Measurements from ENCODE around the gene SMARCC1.
"Not testable (repeated sequence)": the region's sequence is repeated elsewhere in the genome, so short reads cannot be mapped to it uniquely, and the experiment has no call there.

SMARCC1 gene

DNA sequence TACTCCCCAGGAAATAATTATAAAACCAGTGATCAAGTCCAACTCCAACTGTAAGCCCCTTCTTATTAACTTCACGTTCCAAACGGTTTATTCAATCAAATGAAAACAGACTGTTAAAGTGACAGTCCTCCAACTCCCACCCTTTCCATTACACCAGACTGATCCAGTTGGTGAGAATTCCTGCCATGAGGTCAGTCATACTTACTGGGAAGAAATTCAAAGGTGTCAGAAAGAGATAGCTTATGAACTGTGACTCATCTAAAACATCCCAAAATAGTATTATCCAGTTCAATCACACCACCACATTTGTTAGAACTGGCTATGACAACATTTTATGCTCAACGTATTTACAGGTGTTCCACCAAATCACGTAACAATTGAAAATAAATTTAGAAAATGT, 19.5 kb downstream of the SMARCC1 start:
- no peak for DNase-seq

DNA sequence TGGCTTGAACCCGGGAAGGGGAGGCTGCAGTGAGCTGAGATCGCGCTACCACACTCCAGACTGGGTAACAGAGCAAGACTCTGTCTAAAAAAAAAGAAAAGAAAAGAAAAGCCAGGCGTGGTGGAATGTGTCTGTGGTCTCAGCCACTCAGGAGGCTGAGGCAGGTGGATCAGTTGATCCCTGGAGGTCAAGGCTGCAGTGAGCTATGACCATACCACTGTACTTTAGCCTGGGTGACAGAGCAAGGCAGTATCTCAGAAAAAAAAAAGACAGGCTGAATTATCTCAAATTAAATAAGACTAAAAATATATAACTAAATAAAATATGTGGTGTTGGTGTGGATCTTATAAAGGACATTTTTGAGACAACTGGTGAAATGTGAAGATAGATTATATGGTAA, 20.6 kb downstream of the SMARCC1 start:
- no peak for DNase-seq

DNA sequence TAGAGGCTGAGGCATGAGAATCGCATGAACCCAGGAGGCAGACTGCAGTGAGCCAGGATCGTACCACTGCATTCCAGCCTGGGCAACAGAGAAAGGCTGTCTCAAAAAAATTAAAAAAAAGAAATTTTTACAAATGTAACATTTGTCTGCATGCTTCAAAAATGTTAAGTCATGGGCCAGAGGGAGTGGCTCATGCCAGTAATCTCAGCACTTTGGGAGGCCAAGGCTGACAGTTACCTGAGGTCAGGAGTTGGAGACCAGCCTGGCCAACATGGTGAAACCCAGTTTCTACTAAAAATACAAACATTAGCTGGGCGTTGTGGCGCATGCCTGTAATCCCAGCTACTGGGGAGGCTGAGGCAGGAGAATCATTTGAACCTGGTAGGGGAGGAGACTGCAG, 21.5 kb downstream of the SMARCC1 start:
- DNase-seq = not testable (repeated sequence)

DNA sequence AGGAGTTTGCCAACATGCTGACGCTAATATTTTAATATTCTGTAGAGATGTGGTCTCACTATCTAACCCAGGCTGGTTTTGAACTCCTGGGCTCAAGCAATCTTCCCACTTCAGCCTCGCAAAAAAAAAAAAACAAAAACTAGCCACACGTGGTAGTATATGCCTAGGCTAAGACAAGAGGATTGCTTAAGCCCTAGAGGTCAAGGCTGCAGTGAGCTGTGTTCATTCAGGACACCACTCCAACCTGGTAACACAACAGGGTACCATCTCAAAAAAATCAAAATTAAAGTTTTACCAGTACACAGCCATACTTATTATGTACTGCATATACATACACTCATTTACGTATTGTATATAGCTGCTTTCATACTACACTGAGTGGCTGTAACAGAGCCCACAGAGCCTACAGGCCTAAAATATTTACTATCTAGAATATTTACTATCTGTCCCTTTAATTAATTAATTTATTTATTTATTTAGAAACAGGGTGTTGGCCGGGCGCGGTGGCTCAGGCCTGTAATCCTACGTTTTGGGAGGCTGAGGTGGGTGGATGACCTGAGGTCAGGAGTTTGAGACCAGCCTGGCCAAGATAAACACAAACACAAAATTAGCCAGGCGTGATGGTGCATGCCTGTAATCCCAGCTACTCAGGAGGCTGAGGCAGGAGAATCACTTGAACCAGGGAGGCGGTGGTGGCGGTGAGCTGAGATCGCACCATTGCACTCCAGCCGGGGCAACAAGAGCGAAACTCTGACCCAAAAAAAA, 23.2 kb downstream of the SMARCC1 start:
- DNase-seq = no peak

DNA sequence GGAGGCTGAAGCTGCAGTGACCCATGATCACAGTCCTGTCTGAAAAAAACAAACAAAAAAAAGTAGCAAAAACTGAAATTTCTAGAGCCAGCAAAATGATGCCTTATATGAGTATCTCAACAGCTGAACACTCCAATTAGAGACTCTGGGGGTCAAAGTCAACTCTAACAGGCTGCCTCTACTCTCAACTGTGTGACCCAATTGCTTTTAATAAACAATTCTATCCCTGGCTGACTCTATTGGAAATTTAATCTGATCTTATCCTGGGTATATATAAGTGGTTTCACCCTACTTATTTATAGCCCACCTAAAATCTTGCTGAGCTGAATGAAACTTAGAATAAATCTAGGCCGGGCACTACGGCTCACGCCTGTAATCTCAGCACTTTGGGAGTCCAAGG, 29.0 kb downstream of the SMARCC1 start:
- DNase-seq = no peak

DNA sequence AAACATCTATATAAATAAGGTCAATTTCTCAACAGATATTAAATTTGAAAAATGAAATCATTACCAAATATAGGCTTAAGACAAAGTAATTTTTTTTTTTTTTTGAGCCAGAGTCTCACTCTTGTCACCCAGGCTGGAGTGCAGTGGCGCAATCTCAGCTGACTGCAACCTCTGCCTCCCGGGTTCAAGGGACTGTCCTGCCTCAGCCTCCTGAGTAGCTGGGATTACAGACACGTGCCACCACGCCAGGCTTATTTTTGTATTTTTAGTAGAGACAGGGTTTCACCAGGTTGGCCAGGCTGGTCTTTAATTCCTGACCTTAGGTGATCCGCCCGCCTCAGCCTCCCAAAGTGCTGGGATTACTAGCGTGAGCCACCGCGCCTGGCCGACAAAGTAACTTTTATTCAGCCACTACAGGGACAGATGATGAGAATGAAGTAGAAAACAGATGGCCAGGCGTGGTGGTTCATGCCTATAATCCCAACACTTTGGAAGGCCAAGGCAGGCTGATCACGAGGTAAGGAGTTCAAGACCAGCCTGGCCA, 30.8 kb downstream of the SMARCC1 start:
- not testable (repeated sequence) for DNase-seq

DNA sequence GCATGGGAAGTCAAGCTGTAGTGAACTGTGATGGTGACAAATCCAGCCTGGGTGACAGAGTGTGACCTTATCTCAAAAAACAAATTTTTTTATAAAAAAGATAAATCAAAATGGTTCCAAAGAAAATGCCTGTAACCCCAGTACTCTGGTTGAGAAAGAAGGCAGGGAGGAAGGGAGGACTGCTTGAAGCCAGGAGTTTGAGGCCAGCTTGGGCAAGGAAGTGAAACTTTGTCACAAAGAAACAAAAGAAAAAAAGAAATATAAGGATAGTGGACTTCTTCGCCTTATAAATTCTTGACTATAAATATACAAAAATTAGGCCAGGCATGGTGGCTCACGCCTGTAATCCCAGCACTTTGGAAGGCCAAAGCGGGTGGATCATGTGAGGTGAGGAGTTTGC, 34.1 kb downstream of the SMARCC1 start:
- DNase-seq = no peak

DNA sequence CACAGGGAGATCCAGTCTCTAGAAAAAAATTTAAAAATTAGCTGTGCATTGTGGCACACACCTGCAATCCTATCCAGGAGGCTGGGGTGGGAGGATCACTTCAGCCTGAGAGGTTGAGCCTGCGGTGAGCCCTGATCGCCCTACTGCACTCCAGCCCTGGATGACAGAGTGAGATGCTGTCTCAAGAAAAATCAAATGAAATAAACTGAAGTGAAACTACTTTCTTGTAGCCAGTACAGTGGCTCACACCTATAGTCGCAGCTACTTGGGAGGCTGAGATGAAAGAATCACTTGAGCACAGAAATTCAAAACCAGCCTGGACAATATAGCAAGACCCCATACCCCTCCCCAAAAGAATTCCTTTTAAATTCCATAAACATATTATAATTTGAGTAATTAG, 35.4 kb downstream of the SMARCC1 start:
- no peak for DNase-seq

DNA sequence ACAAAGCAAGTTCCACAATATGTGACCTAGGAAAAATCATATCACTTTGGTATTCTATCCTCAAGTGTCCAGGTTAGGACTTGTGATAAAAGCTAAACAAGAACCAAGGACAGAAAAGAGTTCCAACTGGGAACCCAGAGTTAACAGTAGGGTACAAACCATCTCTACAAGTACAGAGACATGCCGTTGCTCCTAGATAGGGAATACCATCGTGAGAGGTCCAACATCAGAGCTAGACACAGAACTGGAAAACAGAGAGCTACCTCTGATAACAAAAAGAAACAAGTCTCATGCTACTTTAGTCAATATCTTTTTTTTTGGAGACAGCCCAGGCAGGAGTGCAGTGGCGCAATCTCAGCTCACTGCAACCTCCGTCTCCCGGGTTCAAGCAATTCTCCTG, 37.8 kb downstream of the SMARCC1 start:
- no peak for DNase-seq

DNA sequence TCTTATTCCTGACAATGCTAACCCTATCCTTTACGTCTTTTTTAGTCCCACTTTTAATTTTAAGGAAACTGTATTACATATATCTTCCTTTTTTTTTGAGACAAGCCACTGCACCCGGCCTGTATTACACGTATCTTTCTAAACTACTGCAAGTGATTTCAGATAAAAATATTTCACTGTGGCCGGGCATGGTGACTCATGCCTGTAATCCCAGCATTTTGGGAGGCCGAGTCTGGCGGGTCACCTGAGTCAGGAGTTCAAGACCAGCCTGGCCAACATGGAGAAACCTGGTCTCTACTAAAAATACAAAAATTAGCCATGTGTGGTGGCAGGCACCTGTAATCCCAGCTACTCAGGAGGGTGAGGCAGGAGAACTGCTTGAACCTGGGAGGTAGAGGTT, 38.3 kb downstream of the SMARCC1 start:
- DNase-seq = not testable (repeated sequence)

DNA sequence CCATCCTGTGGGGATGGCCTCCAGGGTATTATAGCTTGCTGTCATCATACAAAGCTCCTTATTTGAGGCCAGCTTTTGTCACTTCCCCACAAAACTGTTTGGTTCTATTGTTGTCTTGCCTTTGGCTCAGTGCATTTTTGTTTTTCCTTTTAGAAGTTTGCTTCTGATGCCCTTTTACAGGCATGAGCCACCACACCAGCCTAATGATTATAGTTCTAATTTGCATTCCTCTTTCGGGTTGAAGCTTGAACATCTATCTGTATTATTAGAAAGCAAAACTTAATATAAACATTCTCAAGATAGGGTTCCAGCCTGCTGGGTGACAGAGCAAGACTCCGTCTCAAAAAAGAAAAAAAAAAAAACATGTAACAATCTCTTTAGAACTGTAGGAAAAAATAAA, 39.8 kb downstream of the SMARCC1 start:
- no peak for DNase-seq

DNA sequence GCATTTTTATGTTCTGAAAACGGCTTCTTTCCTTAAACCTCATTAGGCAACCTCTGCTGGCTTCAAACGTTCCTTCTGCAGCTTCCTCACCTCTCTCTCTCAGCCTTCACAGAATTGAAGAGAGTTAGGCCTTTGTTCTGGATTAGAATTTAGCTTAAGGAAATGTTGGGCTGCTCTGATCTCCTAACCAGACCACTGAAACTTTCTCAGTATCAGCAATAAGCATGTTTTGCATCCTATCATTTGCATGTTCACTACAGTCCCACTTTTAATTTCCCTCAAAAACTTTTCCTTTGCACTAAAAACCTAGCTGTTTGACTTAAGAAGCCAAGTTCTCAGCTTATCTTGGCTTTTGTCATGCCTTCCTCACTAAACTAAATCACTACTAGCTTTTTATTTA, 49.5 kb downstream of the SMARCC1 start:
- no peak for DNase-seq

DNA sequence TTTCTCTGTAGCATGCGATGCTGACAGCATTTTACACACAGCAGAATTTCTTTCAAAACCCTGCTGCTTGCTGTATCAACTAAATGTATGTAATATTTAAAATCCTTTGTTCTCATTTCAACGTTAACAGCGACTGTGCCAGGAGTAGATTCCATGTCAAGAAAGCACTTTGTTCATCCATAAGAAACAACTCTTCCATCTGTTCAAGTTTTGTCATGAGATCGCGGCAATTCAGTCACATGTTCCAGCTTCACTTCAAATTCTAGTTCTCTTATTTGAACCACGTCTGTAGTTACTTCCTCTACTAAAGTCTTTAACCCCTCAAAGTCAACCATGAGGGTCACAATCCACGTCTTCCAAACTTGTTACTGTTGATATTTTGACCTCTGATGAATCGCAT, 50.6 kb downstream of the SMARCC1 start:
- no peak for DNase-seq

DNA sequence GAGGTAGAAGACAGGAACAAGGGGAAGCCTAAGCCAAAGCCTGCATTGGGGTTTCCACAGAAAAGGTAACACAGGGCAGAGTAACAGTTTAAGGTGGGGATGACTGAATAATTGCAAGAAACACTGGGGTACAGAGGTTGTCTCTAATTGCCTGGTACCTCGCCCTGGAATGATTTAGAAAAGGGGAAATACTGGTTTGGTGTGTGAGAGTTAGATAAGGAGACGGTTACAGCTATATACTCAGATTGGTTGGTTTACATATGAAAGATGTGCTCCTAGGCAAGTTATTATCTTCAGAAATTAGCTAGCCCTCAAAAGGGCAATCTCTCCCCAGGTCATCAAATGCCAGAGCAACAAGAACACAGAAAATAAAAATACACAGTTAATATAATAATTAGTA, 58.8 kb downstream of the SMARCC1 start:
- DNase-seq = no peak

DNA sequence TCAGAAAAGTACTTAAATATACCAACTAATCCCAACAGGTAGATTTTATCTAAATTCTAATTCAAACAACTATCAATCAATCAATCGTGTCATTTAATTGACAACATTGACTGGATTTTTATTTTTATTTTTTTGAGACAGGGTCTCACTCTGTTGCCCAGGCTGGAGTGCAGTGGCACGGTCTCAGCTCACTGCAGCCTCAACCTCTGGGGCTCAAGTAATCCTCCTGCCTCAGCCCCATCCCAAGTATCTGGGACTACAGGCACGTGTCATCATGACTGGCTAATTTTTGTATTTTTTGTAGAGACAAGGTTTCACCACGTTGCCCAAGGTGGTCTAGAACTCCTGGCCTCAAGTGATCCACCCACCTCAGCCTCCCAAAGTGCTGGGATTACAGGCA, 64.2 kb downstream of the SMARCC1 start:
- DNase-seq = not testable (repeated sequence)

DNA sequence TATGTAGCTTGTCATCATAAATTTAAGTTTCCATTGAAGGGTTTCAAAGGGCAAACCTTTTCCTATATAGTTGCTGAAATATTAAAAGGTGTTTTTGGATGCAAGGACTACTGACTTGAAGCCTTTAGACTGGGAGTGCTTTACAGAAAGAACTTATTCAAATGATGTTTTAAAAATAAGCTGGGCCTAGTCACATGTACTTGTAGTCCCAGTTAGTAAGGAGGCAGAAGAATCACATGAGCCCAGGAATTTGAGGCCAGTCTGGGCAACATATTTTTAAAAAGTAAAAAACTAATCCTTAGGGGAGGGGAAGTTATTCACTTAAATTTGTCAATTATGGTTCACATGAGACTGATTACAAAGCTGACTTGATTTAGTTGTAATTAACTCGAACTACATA, 65.0 kb downstream of the SMARCC1 start:
- no peak for DNase-seq

DNA sequence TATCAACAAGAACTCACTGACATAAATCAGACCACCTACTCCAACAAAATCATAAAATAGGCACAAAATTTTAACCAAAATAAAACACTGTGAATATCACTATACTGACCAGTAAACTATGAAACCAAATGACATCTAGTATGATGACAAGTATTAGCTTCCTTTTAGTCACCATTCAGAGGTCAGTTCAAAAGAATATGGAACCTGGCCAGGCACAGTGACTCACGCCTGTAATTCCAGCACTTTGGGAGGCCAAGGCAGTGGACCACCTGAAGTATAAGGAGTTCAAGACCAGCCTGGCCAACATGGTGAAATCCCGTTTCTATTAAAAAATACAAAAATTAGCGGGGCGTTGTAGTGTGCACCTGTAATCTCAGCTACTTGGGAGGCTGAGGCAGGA, 65.8 kb downstream of the SMARCC1 start:
- peak; percentile 1 for DNase-seq

DNA sequence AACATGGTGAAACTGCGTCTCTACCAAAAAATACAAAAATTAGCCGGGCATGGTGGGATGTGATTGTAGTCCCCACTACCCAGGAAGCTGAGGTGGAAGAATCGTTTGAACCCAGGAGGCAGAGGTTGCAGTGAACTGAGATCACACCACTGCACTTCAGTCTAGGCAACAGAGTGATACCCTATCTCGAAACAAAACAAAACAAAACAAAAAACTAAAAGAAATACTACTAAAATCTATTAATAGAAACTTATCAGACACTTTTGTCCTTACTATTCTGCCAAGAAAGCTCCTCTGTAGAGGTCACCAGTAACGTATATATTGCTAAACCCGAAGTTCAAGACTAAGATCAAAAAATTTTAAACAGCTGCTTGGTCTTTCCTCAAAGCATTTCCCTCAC, 67.1 kb downstream of the SMARCC1 start:
- DNase-seq = no peak

DNA sequence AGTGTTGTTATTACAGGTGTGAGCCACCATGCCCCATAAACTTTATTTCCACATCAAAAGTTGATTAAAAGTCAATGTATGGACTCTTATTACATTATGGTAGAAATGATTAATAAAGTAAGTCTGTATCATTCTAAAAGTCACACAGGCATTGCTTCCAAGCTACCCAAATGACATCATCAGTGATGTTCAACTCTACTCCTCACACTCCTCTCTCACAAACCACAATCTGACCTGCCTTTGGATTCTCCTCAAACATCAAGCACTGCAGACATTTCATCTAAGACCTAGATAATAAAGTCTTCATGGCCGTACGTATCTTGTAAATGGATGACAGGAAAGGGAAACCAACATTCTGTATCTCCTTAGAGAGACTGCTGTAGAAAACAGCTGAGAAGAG, 68.0 kb downstream of the SMARCC1 start:
- DNase-seq = no peak

DNA sequence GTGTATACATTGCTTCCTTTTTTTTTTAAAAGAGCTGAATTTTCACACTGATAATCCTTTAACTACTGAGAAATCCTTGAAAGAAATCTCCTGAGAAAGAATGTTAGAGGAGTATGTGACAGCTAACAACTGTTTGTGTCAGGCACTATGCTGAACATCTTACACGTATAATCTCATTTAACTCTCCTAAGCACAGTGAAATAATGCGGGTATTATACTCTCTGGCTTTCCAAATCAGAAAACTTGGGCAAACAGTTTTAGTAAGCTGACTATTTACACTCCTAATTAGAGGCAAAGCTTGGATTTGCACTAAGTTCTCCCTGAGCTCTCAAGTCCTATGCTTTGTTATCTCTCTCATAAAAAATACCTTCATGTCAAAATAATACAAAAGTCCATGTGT, 69.3 kb downstream of the SMARCC1 start:
- no peak for DNase-seq

DNA sequence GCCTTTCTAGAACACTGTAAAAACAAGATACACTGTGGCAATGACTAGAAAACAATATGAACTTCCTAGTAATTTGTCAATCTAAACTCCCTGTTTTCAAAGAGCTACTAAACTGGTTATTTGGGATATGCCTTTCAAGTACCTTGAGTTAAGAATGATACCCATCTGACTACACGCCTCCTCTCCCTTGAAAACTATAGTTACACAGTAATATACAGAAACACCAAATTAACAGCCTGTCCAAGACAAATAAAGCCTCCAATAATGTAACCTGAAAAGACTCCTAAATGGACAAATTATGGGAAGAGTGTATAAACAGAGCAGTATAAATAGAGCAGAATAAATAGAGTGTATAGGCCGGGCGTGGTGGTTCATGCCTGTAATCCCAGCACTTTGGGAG, 70.1 kb downstream of the SMARCC1 start:
- DNase-seq = no peak

DNA sequence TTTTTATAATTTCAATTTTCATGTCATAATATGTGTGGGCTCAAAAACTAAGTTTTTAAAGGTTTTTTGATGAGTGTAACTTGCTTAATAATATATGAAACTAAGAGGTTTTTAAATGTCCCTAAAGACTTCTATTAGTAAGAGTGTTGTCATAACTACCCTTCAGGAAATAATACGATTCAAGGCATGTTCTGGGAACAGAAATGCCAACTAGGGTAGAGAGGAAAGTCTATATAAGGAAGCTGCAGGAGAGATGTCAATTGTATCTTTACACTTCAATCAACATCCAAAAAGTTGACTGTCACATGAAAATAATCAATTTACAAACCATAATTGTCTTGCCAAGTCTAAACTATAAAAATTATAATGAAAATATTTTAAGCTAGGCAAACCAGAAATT, 76.3 kb downstream of the SMARCC1 start:
- DNase-seq = no peak

DNA sequence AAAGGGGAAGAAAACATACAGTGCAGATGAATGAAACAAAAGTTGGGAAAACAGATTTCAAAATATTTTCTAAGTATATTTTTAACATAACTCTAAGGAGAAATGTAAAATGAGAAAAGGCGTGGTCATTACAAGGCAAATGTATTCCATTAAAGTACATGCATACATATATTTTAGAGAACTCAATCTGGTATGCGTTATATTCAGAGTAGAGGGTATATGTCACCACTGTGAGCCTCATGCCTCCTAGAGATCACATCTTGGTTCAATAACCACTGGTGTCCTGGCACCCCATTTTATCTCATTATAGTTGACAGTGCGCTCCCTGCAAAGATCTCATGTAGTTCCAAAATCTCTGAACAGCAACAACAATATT, 77.5 kb downstream of the SMARCC1 start:
- DNase-seq = no peak

DNA sequence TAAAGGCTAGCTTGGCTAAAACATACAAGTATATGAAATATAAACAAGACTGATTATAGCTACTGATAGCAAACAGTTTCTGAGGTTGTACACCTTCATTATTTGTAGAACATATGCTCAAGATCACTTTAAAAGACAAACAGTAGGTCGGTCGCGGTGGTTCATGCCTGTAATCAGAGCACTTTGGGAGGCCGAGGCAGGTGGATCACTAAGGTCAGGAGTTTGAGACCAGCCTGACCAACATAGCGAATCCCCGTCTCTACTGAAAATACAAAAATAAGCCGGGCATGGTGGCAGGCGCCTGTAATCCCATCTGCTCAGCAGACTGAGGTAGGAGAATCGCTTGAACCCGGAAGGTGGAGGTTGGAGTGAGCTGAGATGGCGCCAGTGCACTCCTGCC, 80.3 kb downstream of the SMARCC1 start:
- no peak for DNase-seq

DNA sequence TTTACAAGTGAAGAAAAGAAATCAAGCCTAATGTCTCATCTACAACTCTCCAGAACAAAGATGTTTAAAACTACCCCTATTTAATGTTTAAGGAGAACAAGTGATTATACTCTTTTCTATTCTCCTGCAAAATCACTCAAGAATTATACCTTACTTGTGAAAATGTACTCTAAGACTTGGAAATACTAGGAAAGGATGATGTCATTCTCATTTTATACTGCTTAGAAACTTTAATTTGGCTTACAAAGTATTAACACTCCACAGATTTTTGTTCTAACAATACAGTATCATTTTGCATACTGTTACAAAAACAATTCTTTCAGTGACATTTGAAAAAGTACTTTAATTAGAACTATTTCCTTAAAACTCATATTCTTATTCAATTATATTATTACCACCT, 89.5 kb downstream of the SMARCC1 start:
- DNase-seq = no peak

Data from T1000 (cell line).